Mesodermal cell (in vitro differentiated cells): ENCODE data around the gene BRINP2.
A peak's percentile ranks its signal among the peaks of the same experiment; 100 is the strongest.

Experiments
- H3K27ac ChIP-seq: 2 replicates; pipeline ENCODE4 v1.7.0; 2013; ENCODE audit warnings: mild to moderate bottlenecking, low read depth, low read length, moderate library complexity; ENCODE audit not compliant: severe bottlenecking
- H3K36me3 ChIP-seq: 2 replicates; pipeline ENCODE4 v1.7.1; 2013; ENCODE audit warnings: mild to moderate bottlenecking, low read length, moderate library complexity; ENCODE audit not compliant: control insufficient read depth, insufficient read depth
- H3K4me1 ChIP-seq: one replicate; pipeline ENCODE4 v1.7.1; 2013; ENCODE audit warnings: mild to moderate bottlenecking, low read length; ENCODE audit not compliant: insufficient read depth, control insufficient read depth, poor library complexity, severe bottlenecking
- H3K4me3 ChIP-seq: 2 replicates; pipeline ENCODE4 v1.7.0; 2013; ENCODE audit warnings: low read length, control low read depth, mild to moderate bottlenecking; ENCODE audit not compliant: insufficient read depth, poor library complexity, severe bottlenecking; ENCODE audit errors: extremely low read depth
- H3K9me3 ChIP-seq: 2 replicates; pipeline ENCODE4 v1.7.1; 2013; ENCODE audit warnings: mild to moderate bottlenecking, low read length, moderate library complexity; ENCODE audit not compliant: control insufficient read depth
- WGBS, 2 experiments: methylation state at CpG; one replicate each; pipeline ENCODE4 v1.1.5; 2013; ENCODE audit warnings: missing lambda C conversion rate in 2 of 2; ENCODE audit not compliant: insufficient coverage in 2 of 2; 5-methylcytosine and 5-hydroxymethylcytosine counted together

The BRINP2 gene

DNA sequence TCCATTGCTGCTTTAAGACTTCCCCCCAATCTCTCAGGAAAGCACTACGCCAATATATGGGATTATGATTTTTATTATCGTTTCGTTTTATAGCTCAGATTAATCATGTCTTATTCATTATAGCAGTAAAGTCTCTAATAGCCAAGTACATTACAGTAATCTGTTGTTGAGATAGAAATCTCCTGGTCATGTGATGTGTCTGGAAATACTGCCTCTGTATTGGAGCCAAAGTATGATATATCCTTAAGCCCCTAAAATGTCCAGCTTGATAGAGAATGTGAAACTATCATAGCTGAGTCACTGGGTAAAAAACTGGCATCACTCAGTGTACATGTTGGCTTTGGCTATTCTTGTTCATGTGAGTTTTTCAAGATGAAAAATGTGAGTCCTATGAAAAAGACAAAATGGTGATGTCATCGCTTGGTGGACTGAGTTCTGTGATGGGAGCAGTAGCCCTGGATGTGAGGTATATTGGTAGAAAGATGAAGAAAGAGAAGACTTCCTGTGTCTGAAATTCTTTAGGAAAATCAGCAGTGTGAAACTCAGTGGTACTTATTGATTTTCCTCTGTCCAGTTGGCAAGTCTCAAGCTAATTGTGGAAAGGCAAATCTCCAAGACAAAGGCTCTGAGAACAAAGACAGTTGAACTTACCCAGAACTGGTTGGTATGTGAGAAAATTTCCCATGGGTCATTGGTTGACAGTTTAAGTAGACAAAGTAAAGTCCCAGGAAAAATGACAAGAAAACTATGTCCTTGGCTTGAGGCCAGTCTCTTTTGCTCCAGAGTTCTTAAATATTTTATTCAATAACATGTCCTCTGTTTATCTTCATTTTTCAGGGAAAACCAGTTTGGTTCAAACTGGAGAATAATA, 76.2 kb downstream of the BRINP2 start:
- no peaks in the 10 kb centered on the region for H3K36me3 ChIP-seq
- WGBS, 2 experiments = 73 to 87% methylated on average over 1 of the region's 4 CpGs

DNA sequence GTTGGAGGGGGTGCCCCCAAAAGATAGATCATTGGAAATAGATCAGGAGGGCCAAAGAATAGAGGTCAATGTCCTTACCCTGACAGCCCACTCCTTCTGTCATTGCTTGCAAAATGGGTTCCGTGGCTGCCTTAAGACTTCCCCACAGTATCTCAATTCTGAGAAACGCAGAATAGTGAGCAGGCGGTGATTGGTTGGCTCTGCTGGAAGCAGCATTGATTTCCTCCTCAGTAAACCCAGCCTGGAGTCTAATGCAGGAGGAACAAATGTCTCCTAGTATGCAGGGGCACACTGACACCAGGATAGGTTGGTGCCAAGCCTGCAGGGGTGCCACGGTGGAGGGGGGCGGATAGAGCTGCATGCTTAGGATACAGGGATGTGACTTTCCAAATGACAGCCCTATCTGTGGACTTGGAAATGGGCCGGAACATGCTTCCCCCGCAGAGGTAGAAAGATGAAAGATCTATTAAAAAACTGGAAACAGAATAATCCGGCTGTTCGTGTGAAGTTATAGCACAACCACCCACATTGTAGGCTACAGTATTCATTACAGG, 76.9 kb downstream of the BRINP2 start:
- no peaks in the 10 kb centered on the region for H3K4me1 ChIP-seq
- 89 to 93% methylated on average over 4 to 5 of the region's 9 CpGs for WGBS, 2 experiments
- no peaks in the 10 kb centered on the region for H3K36me3 ChIP-seq
- no peak overlapping the region for H3K27ac ChIP-seq
- no peaks in the 10 kb centered on the region for H3K9me3 ChIP-seq
- H3K4me3 ChIP-seq = no peak overlapping the region

More for the DNA sequence above, 76.2 kb downstream of the BRINP2 start:
- H3K9me3 ChIP-seq = no peaks in the 10 kb centered on the region
- H3K4me3 ChIP-seq = no peak overlapping the region
- H3K4me1 ChIP-seq = no peaks in the 10 kb centered on the region
- no peak overlapping the region for H3K27ac ChIP-seq

- Histone ChIP-seq H3K4me3 (no peak overlapping the region), H3K27ac (no peak overlapping the region), H3K36me3 (no peaks in the 10 kb centered on the region), H3K9me3 (no peaks in the 10 kb centered on the region), H3K4me1 (no peaks in the 10 kb centered on the region)
- WGBS, 2 experiments = no CpG with 5 or more reads among the region's 5 CpGs
Measured at GRCh38 chr1:177248258-177248657, 77.5 kb downstream of the BRINP2 start.

DNA sequence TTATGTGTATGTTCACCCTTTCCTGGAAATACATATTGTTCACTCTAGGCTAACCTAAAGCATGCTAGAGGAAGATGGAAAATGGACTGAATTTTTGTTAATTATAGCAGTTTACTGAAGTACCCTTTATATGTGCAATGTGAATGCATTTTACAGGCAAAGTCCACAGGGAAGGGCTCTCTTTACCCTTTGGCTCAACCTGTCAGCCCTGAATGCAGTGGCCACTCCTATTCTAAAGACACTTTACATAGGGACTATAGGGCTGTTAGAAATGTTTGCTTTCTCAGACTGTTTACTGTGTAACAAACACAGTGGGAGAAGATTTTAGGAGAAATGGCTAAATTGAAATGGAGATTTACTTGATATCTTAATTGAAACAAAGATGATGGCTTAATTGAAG, 78.5 kb downstream of the BRINP2 start:
- Histone ChIP-seq H3K36me3 (no peaks in the 10 kb centered on the region), H3K4me1 (no peaks in the 10 kb centered on the region), H3K9me3 (no peaks in the 10 kb centered on the region), H3K27ac (no peak overlapping the region), H3K4me3 (no peak overlapping the region)

DNA sequence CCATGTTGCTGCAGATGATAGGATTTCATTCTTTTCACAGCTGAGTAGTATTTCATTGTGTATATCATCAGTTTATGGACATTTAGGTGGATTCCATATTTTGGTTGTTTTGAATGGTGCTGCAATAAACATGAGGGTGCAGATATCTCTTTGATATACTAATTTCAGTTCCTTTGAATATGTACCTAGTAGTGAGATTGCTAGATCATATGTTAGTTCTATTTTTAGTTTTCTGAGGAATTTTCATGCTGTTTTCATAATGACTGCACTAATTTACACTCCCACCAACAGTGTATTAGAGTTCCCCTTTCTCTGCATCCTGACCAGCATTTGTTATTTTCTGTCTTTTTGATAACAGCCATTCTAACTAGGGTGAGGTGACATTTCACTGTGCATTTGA, 82.1 kb downstream of the BRINP2 start:
- H3K27ac ChIP-seq = no peak overlapping the region
- H3K4me3 ChIP-seq = no peak overlapping the region
- H3K36me3 ChIP-seq = no peaks in the 10 kb centered on the region
- H3K9me3 ChIP-seq = no peaks in the 10 kb centered on the region
- H3K4me1 ChIP-seq = peaks cover 7% of the 10 kb centered on the region

GRCh38 chr1:177255411-177255810, 84.7 kb downstream of the BRINP2 start:
- 80 to 100% methylated on average over 1 of the region's 1 CpG for WGBS, 2 experiments
- Histone ChIP-seq H3K9me3 (no peaks in the 10 kb centered on the region), H3K36me3 (no peaks in the 10 kb centered on the region), H3K27ac (no peak overlapping the region), H3K4me1 (peaks cover 7% of the 10 kb centered on the region), H3K4me3 (no peak overlapping the region)

- H3K27ac ChIP-seq = peak overlapping the region; percentile 51
- H3K4me1 ChIP-seq = peaks cover 7% of the 10 kb centered on the region
- no peak overlapping the region for H3K4me3 ChIP-seq
- H3K9me3 ChIP-seq = no peaks in the 10 kb centered on the region
- H3K36me3 ChIP-seq = no peaks in the 10 kb centered on the region
- 74 to 78% methylated on average over 13 to 15 of the region's 20 CpGs for WGBS, 2 experiments
Measured at GRCh38 chr1:177256153-177257075, 85.7 kb downstream of the BRINP2 start.

- 86 to 94% methylated on average over 10 to 11 of the region's 11 CpGs for WGBS, 2 experiments
- Histone ChIP-seq H3K36me3 (no peaks in the 10 kb centered on the region), H3K27ac (no peak overlapping the region), H3K4me1 (peaks cover 7% of the 10 kb centered on the region), H3K4me3 (no peak overlapping the region), H3K9me3 (no peaks in the 10 kb centered on the region)
Measured at GRCh38 chr1:177257128-177257527, 86.4 kb downstream of the BRINP2 start.

DNA sequence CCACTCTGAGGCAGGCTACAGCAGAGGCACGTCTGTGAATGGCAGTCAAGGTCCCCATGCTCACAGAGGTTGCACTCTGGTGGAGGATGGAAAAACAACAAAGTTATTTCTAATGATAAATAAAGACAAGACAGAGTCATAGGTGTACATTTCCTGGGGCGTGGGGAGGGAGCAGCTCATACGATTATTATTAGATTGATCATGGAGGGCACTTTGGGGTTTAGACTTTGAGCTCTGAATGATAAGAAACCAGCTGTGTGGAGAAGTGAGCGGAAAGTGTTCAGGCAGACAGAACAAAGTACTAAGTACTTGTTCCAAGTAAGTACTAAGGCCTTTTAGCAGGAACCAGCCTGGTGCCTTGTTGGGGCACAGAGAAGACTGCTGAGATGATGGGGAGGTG, 86.8 kb downstream of the BRINP2 start:
- WGBS, 2 experiments = 74 to 93% methylated on average over 2 to 3 of the region's 4 CpGs
- Histone ChIP-seq H3K4me3 (no peak overlapping the region), H3K4me1 (peaks cover 7% of the 10 kb centered on the region), H3K36me3 (no peaks in the 10 kb centered on the region), H3K9me3 (no peaks in the 10 kb centered on the region), H3K27ac (no peak overlapping the region)

- H3K27ac ChIP-seq = no peak overlapping the region
- H3K4me3 ChIP-seq = no peak overlapping the region
- no peaks in the 10 kb centered on the region for H3K4me1 ChIP-seq
- WGBS, 2 experiments = no CpG with 5 or more reads among the region's 1 CpG
- H3K36me3 ChIP-seq = no peaks in the 10 kb centered on the region
- no peaks in the 10 kb centered on the region for H3K9me3 ChIP-seq
Measured at GRCh38 chr1:177270863-177271262, 100.1 kb downstream of the BRINP2 start.
